ENCODE data around the gene PCNX1.

DNA sequence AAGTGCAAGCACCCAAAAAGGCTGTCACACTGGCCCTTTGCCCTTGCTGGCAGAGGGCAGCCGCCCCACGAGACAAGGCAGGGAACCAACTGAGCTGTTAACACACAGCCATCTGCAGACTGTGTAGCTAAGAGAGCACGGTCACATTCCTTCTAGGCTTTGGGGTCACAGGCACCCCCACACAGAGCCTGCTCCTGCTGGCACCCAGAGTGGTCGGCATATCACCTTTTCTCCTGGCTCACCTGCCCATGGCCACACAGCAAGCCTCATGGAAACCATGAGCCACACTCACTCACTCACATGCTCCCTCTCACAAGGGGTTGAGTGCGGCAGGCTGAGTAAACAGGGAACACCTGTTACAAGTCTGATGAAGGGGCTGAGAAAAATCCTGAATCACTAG lies 214.5 kb downstream of the PCNX1 start:
- TF ChIP-seq SMAD4 (CRISPR knock-in tag; conservative IDR thresholded peaks at IDR 0.05) (no peak), DPF2 (IDR thresholded peaks at IDR 0.05) (no peak), POLR2A (conservative IDR thresholded peaks at IDR 0.05) (no peak), NFATC3 (IDR thresholded peaks at IDR 0.05) (no peak), ZNF830 (CRISPR knock-in tag; IDR thresholded peaks at IDR 0.05) (no peak), CREB1 (IDR thresholded peaks at IDR 0.05) (no peak), CREB1 (CRISPR knock-in tag; IDR thresholded peaks at IDR 0.05) (no peak), SMC3 (conservative IDR thresholded peaks at IDR 0.05; ENCODE audit: insufficient read depth, low read depth, low read length) (no peak), PHF8 (IDR thresholded peaks at IDR 0.05; ENCODE audit: borderline replicate concordance, low read length) (no peak)
- TF ChIP-seq, protein P1, sequence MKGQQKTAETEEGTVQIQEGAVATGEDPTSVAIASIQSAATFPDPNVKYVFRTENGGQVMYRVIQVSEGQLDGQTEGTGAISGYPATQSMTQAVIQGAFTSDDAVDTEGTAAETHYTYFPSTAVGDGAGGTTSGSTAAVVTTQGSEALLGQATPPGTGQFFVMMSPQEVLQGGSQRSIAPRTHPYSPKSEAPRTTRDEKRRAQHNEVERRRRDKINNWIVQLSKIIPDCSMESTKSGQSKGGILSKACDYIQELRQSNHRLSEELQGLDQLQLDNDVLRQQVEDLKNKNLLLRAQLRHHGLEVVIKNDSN (CRISPR knock-in tag; IDR thresholded peaks at IDR 0.05) = no peak
- TF ChIP-seq, protein P2, sequence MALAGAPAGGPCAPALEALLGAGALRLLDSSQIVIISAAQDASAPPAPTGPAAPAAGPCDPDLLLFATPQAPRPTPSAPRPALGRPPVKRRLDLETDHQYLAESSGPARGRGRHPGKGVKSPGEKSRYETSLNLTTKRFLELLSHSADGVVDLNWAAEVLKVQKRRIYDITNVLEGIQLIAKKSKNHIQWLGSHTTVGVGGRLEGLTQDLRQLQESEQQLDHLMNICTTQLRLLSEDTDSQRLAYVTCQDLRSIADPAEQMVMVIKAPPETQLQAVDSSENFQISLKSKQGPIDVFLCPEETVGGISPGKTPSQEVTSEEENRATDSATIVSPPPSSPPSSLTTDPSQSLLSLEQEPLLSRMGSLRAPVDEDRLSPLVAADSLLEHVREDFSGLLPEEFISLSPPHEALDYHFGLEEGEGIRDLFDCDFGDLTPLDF (CRISPR knock-in tag; IDR thresholded peaks at IDR 0.05) = no peak
- TF ChIP-seq, protein P3, sequence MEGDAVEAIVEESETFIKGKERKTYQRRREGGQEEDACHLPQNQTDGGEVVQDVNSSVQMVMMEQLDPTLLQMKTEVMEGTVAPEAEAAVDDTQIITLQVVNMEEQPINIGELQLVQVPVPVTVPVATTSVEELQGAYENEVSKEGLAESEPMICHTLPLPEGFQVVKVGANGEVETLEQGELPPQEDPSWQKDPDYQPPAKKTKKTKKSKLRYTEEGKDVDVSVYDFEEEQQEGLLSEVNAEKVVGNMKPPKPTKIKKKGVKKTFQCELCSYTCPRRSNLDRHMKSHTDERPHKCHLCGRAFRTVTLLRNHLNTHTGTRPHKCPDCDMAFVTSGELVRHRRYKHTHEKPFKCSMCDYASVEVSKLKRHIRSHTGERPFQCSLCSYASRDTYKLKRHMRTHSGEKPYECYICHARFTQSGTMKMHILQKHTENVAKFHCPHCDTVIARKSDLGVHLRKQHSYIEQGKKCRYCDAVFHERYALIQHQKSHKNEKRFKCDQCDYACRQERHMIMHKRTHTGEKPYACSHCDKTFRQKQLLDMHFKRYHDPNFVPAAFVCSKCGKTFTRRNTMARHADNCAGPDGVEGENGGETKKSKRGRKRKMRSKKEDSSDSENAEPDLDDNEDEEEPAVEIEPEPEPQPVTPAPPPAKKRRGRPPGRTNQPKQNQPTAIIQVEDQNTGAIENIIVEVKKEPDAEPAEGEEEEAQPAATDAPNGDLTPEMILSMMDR (IDR thresholded peaks at IDR 0.05 in 2 of 3, conservative IDR thresholded peaks at IDR 0.05 in 1 of 3; ENCODE audit: insufficient read depth in 2 of 3, low read depth in 1 of 3, low read length in 3 of 3) = no peak
- TF ChIP-seq, protein P4, sequence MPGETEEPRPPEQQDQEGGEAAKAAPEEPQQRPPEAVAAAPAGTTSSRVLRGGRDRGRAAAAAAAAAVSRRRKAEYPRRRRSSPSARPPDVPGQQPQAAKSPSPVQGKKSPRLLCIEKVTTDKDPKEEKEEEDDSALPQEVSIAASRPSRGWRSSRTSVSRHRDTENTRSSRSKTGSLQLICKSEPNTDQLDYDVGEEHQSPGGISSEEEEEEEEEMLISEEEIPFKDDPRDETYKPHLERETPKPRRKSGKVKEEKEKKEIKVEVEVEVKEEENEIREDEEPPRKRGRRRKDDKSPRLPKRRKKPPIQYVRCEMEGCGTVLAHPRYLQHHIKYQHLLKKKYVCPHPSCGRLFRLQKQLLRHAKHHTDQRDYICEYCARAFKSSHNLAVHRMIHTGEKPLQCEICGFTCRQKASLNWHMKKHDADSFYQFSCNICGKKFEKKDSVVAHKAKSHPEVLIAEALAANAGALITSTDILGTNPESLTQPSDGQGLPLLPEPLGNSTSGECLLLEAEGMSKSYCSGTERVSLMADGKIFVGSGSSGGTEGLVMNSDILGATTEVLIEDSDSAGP (CRISPR knock-in tag; IDR thresholded peaks at IDR 0.05) = no peak
- TF ChIP-seq, protein P5, sequence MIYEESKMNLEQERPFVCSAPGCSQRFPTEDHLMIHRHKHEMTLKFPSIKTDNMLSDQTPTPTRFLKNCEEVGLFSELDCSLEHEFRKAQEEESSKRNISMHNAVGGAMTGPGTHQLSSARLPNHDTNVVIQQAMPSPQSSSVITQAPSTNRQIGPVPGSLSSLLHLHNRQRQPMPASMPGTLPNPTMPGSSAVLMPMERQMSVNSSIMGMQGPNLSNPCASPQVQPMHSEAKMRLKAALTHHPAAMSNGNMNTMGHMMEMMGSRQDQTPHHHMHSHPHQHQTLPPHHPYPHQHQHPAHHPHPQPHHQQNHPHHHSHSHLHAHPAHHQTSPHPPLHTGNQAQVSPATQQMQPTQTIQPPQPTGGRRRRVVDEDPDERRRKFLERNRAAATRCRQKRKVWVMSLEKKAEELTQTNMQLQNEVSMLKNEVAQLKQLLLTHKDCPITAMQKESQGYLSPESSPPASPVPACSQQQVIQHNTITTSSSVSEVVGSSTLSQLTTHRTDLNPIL (CRISPR knock-in tag; IDR thresholded peaks at IDR 0.05) = no peak
- TF ChIP-seq, protein P6, sequence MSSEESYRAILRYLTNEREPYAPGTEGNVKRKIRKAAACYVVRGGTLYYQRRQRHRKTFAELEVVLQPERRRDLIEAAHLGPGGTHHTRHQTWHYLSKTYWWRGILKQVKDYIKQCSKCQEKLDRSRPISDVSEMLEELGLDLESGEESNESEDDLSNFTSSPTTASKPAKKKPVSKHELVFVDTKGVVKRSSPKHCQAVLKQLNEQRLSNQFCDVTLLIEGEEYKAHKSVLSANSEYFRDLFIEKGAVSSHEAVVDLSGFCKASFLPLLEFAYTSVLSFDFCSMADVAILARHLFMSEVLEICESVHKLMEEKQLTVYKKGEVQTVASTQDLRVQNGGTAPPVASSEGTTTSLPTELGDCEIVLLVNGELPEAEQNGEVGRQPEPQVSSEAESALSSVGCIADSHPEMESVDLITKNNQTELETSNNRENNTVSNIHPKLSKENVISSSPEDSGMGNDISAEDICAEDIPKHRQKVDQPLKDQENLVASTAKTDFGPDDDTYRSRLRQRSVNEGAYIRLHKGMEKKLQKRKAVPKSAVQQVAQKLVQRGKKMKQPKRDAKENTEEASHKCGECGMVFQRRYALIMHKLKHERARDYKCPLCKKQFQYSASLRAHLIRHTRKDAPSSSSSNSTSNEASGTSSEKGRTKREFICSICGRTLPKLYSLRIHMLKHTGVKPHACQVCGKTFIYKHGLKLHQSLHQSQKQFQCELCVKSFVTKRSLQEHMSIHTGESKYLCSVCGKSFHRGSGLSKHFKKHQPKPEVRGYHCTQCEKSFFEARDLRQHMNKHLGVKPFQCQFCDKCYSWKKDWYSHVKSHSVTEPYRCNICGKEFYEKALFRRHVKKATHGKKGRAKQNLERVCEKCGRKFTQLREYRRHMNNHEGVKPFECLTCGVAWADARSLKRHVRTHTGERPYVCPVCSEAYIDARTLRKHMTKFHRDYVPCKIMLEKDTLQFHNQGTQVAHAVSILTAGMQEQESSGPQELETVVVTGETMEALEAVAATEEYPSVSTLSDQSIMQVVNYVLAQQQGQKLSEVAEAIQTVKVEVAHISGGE (CRISPR knock-in tag; IDR thresholded peaks at IDR 0.05) = no peak
